HG02943 (cell line): ENCODE results near the gene MAML2.

Experiments
- ATAC-seq: cut with Tn5 transposase; IDR thresholded peaks from one replicate; pipeline ENCODE4 v1.9.1; 2021; ENCODE audit warnings: mild to moderate bottlenecking, low read depth, moderate library complexity; ENCODE audit not compliant: unreplicated experiment

Gene MAML2

GRCh38 chr11:96086111-96086510 lies 256.9 kb downstream of the MAML2 start:
- no peak for ATAC-seq

- no peak for ATAC-seq
These were observed 257.6 kb downstream of the MAML2 start for GRCh38 chr11:96085319-96085930.

- ATAC-seq = no peak
These were observed 258.2 kb downstream of the MAML2 start for GRCh38 chr11:96084610-96085318.

GRCh38 chr11:96082936-96083335 lies 260.1 kb downstream of the MAML2 start:
- ATAC-seq = no peak

GRCh38 chr11:96082002-96082899 lies 260.7 kb downstream of the MAML2 start:
- no peak for ATAC-seq

- no peak for ATAC-seq
These were observed 261.4 kb downstream of the MAML2 start for GRCh38 chr11:96081561-96081960.

GRCh38 chr11:96079691-96080090 lies 263.3 kb downstream of the MAML2 start:
- ATAC-seq = no peak

GRCh38 chr11:96075532-96075959 lies 267.4 kb downstream of the MAML2 start:
- ATAC-seq = peak; percentile 54

- ATAC-seq = no peak
These were observed 268.3 kb downstream of the MAML2 start for GRCh38 chr11:96074551-96075310.

- ATAC-seq = no peak
These were observed 269.5 kb downstream of the MAML2 start for GRCh38 chr11:96073536-96073935.

GRCh38 chr11:96072592-96072991 lies 270.4 kb downstream of the MAML2 start:
- no peak for ATAC-seq

- ATAC-seq = no peak
These were observed 272.5 kb downstream of the MAML2 start for GRCh38 chr11:96070453-96070852.

GRCh38 chr11:96067160-96067559 lies 275.8 kb downstream of the MAML2 start:
- no peak for ATAC-seq

- no peak for ATAC-seq
These were observed 277.6 kb downstream of the MAML2 start for GRCh38 chr11:96065379-96065778.

GRCh38 chr11:96063886-96064285 lies 279.1 kb downstream of the MAML2 start:
- ATAC-seq = no peak

- no peak for ATAC-seq
These were observed 279.9 kb downstream of the MAML2 start for GRCh38 chr11:96063053-96063452.

GRCh38 chr11:96062134-96062533 lies 280.9 kb downstream of the MAML2 start:
- peak; percentile 84 for ATAC-seq

GRCh38 chr11:96061730-96062129 lies 281.3 kb downstream of the MAML2 start:
- no peak for ATAC-seq

GRCh38 chr11:96061069-96061468 lies 281.9 kb downstream of the MAML2 start:
- no peak for ATAC-seq

GRCh38 chr11:96057502-96057901 lies 285.5 kb downstream of the MAML2 start:
- ATAC-seq = no peak

GRCh38 chr11:96056576-96056975 lies 286.4 kb downstream of the MAML2 start:
- no peak for ATAC-seq
